SK-N-SH (cell line): ENCODE measurements around the gene LOXL4. TPM values are rescaled to one million over a fixed set of nuclear protein-coding genes. Genes with fewer than 3 reads are reported as not detected.

Experiments used
- CTCF ChIA-PET: fragments of 300-600, 350-600 bp; formaldehyde crosslinking; extraction: SDS; loops from one replicate; lab custom pipeline; 2021; lab: Yijun Ruan, JAX
- POLR2A ChIA-PET: fragments of 350-600 bp; sonication (Branson Sonifier 250); formaldehyde crosslinking; extraction: SDS; loops from one replicate; lab custom pipeline; 2020; ENCODE audit warnings: antibody characterized with exemption, inconsistent platforms; lab: Yijun Ruan, JAX
- DNase-seq: peaks from one replicate; pipeline ENCODE4 v3.0.0; 2012
- H2AFZ ChIP-seq: fragments of 200-600 bp; sonication (generic); 2 replicates; pipeline ENCODE4 v1.8.1; 2016; ENCODE audit warnings: antibody characterized with exemption, mild to moderate bottlenecking, low read depth
- H3F3A ChIP-seq: fragments of 200-600 bp; sonication (generic); replicated peaks from 2 replicates; pipeline ENCODE3; 2016; ENCODE audit warnings: antibody characterized with exemption, mild to moderate bottlenecking; ENCODE audit not compliant: insufficient read depth
- H3K27ac ChIP-seq, 2 experiments: fragments of 200-500 bp in 1 of 2; fragments of 200-600 bp in 1 of 2; sonication (Bioruptor generic) in 1 of 2; sonication (generic), shearing (Covaris generic) in 1 of 2; 2 replicates each; pipeline versions ENCODE4 v1.5.1 to v1.6.1; 2014 to 2016; ENCODE audit warnings: low read depth in 2 of 2, inconsistent platforms in 1 of 2, low read length in 1 of 2, mild to moderate bottlenecking in 1 of 2, mixed read lengths in 1 of 2
- H3K27me3 ChIP-seq: fragments of 200-600 bp; sonication (generic), shearing (Covaris generic); 2 replicates; pipeline ENCODE4 v1.6.1; 2016; ENCODE audit warnings: mixed run types; ENCODE audit not compliant: insufficient read depth
- H3K36me3 ChIP-seq, 2 experiments: fragments of 200-500 bp in 1 of 2; fragments of 200-600 bp in 1 of 2; sonication (Bioruptor generic) in 1 of 2; sonication (generic) in 1 of 2; replicated peaks in 1 of 2; 2 replicates each; pipeline versions ENCODE3 to v1.5.1; 2014 to 2016; ENCODE audit warnings: low read length in 1 of 2, mild to moderate bottlenecking in 1 of 2; ENCODE audit not compliant: insufficient read depth in 2 of 2, control insufficient read depth in 1 of 2
- H3K4me1 ChIP-seq, 2 experiments: fragments of 200-500 bp in 1 of 2; fragments of 200-600 bp in 1 of 2; sonication (Bioruptor generic) in 1 of 2; sonication (generic), shearing (Covaris generic) in 1 of 2; 2 replicates each; pipeline versions ENCODE4 v1.5.1 to v1.6.1; 2014 to 2016; ENCODE audit warnings: low read depth in 1 of 2, low read length in 1 of 2, mixed run types in 1 of 2; ENCODE audit not compliant: insufficient read depth in 2 of 2, control insufficient read depth in 1 of 2
- H3K4me2 ChIP-seq: fragments of 200-600 bp; sonication (generic), shearing (Covaris generic); 2 replicates; pipeline ENCODE4 v1.6.1; 2017; ENCODE audit warnings: mixed run types
- H3K4me3 ChIP-seq, 2 experiments: fragments of 200-500 bp in 1 of 2; fragments of 200-600 bp in 1 of 2; sonication (Bioruptor generic) in 1 of 2; sonication (generic), shearing (Covaris generic) in 1 of 2; 2 replicates each; pipeline versions ENCODE4 v1.5.1 to v1.8.1; 2014 to 2016; ENCODE audit warnings: low read depth in 2 of 2, inconsistent platforms in 1 of 2, low read length in 1 of 2, mild to moderate bottlenecking in 1 of 2, mixed read lengths in 1 of 2, moderate library complexity in 1 of 2
- H3K79me2 ChIP-seq: fragments of 200-600 bp; sonication (generic); 2 replicates; pipeline ENCODE4 v1.8.1; 2017; ENCODE audit warnings: mild to moderate bottlenecking; ENCODE audit not compliant: insufficient read depth
- H3K9ac ChIP-seq: fragments of 200-600 bp; sonication (generic); 2 replicates; pipeline ENCODE4 v1.6.1; 2017; ENCODE audit warnings: mixed run types
- H3K9me2 ChIP-seq: fragments of 200-600 bp; sonication (generic); 2 replicates; pipeline ENCODE4 v1.6.1; 2017; ENCODE audit warnings: mixed run types
- H3K9me3 ChIP-seq: fragments of 200-600 bp; sonication (generic); 2 replicates; pipeline ENCODE4 v1.6.1; 2017; ENCODE audit warnings: mixed run types, mild to moderate bottlenecking, moderate library complexity
- H4K20me1 ChIP-seq: fragments of 200-600 bp; sonication (generic); 2 replicates; pipeline ENCODE4 v1.6.1; 2017; ENCODE audit warnings: mild to moderate bottlenecking, mixed run types; ENCODE audit not compliant: insufficient read depth
- CHD2 ChIP-seq: fragments of 150-350 bp; IDR thresholded peaks from 2 replicates; pipeline ENCODE4 v1.6.1; 2018; ENCODE audit warnings: low read length; ENCODE audit not compliant: partially characterized antibody
- ELF1 ChIP-seq: IDR thresholded peaks from 2 replicates; pipeline ENCODE4 v1.4.0; 2012
- EP300 ChIP-seq, 2 experiments: IDR thresholded peaks; 2 replicates each; pipeline versions ENCODE4 v1.4.0 to v1.6.1; 2012; ENCODE audit warnings: borderline replicate concordance in 1 of 2, low read depth in 1 of 2, low read length in 1 of 2
- EZH2phosphoT487 ChIP-seq: fragments of 200-600 bp; sonication (generic); IDR thresholded peaks from 2 replicates; pipeline ENCODE4 v1.6.1; 2017; ENCODE audit warnings: low read depth, mixed run types, mild to moderate bottlenecking, antibody characterized with exemption, moderate library complexity, borderline replicate concordance
- GABPA ChIP-seq: IDR thresholded peaks from 2 replicates; pipeline ENCODE4 v1.4.0; 2012; ENCODE audit warnings: low read depth, mild to moderate bottlenecking
- GATA2 ChIP-seq: sonication (generic); formaldehyde crosslinking; IDR thresholded peaks from 2 replicates; pipeline ENCODE4 v1.5.0; 2020; ENCODE audit warnings: mild to moderate bottlenecking, missing genetic modification reagents
- JUND ChIP-seq: IDR thresholded peaks from 2 replicates; pipeline ENCODE4 v1.4.0; 2012
- MEF2A ChIP-seq: IDR thresholded peaks from 2 replicates; pipeline ENCODE4 v1.4.0; 2012; ENCODE audit warnings: low read depth, borderline replicate concordance
- MXI1 ChIP-seq: IDR thresholded peaks from 2 replicates; pipeline ENCODE4 v1.6.1; 2012; ENCODE audit warnings: mild to moderate bottlenecking, low read depth, low read length, improper control_type of control experiment
- NRF1 ChIP-seq: IDR thresholded peaks from 2 replicates; pipeline ENCODE4 v1.6.1; 2012; ENCODE audit warnings: low read depth, mild to moderate bottlenecking, low read length
- POLR2AphosphoS5 ChIP-seq: IDR thresholded peaks from 2 replicates; pipeline ENCODE4 v1.6.1; 2012; ENCODE audit warnings: low read depth, low read length
- SIN3A ChIP-seq: IDR thresholded peaks from 2 replicates; pipeline ENCODE4 v1.6.1; 2012; ENCODE audit warnings: low read depth, mild to moderate bottlenecking, low read length, moderate library complexity, borderline replicate concordance
- TAF1 ChIP-seq: IDR thresholded peaks from 2 replicates; pipeline ENCODE4 v1.6.1; 2012; ENCODE audit warnings: low read depth, mild to moderate bottlenecking, low read length, moderate library complexity, borderline replicate concordance
- USF2 ChIP-seq: fragments of 150-350 bp; IDR thresholded peaks from 2 replicates; pipeline ENCODE4 v1.6.1; 2017; ENCODE audit warnings: antibody characterized with exemption, low read length, low read depth, borderline replicate concordance
- WGBS: methylation state at CpG from one replicate; pipeline ENCODE4 v1.1.6; 2017; ENCODE audit warnings: low lambda C conversion rate; 5-methylcytosine and 5-hydroxymethylcytosine counted together
- polyA plus RNA-seq, 3 experiments: library from polyadenylated mRNA; depleted of rRNA; stranded (reverse); fragments of >200 nt; gene quantifications; 2 replicates each; pipeline ENCODE4 v1.2.3, GENCODE V29; 2012
- TF ChIP-seq, protein P1 (sequence below): IDR thresholded peaks from 2 replicates; pipeline ENCODE4 v1.6.1; 2012; ENCODE audit warnings: mild to moderate bottlenecking, low read depth, low read length, moderate library complexity
- TF ChIP-seq, protein P2 (sequence below): fragments of 150-350 bp; IDR thresholded peaks from 2 replicates; pipeline ENCODE4 v1.6.1; 2016; ENCODE audit warnings: mild to moderate bottlenecking, low read depth, low read length
- TF ChIP-seq, protein P3 (sequence below): IDR thresholded peaks from 2 replicates; pipeline ENCODE4 v1.4.0; 2012; ENCODE audit warnings: low read depth, borderline replicate concordance
- TF ChIP-seq, protein P4 (sequence below): IDR thresholded peaks from 2 replicates; pipeline ENCODE4; 2012

The LOXL4 gene
- polyA plus RNA-seq, 1 of the 3 experiments (the other 2 are of a cell fraction), result 1.7 TPM

GRCh38 chr10:98299341-98299740 is 31.3 kb upstream of the LOXL4 start:
- peaks cover 0 to 15% of the 10 kb centered on the region in 2 experiments; a peak in 1 of 4 replicates for H3K4me1 ChIP-seq
- no peaks in the 10 kb centered on the region for H3F3A ChIP-seq
- TF ChIP-seq, protein P1, sequence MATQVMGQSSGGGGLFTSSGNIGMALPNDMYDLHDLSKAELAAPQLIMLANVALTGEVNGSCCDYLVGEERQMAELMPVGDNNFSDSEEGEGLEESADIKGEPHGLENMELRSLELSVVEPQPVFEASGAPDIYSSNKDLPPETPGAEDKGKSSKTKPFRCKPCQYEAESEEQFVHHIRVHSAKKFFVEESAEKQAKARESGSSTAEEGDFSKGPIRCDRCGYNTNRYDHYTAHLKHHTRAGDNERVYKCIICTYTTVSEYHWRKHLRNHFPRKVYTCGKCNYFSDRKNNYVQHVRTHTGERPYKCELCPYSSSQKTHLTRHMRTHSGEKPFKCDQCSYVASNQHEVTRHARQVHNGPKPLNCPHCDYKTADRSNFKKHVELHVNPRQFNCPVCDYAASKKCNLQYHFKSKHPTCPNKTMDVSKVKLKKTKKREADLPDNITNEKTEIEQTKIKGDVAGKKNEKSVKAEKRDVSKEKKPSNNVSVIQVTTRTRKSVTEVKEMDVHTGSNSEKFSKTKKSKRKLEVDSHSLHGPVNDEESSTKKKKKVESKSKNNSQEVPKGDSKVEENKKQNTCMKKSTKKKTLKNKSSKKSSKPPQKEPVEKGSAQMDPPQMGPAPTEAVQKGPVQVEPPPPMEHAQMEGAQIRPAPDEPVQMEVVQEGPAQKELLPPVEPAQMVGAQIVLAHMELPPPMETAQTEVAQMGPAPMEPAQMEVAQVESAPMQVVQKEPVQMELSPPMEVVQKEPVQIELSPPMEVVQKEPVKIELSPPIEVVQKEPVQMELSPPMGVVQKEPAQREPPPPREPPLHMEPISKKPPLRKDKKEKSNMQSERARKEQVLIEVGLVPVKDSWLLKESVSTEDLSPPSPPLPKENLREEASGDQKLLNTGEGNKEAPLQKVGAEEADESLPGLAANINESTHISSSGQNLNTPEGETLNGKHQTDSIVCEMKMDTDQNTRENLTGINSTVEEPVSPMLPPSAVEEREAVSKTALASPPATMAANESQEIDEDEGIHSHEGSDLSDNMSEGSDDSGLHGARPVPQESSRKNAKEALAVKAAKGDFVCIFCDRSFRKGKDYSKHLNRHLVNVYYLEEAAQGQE, result peak; percentile 92
- TF ChIP-seq MEF2A, result no peak
- TF ChIP-seq MXI1, result no peak
- H3K4me2 ChIP-seq, result no peak overlapping the region
- no peaks in the 10 kb centered on the region for H3K36me3 ChIP-seq
- no peaks in the 10 kb centered on the region for H3K9me2 ChIP-seq
- H3K27ac ChIP-seq, result no peak overlapping the region
- no peak overlapping the region for H2AFZ ChIP-seq
- DNase-seq, result no peak
- CTCF ChIA-PET, result interaction anchor here (1.3 to 2.1 kb wide), 2 partner anchors 10 to 22 kb away, joined by 3 to 10 read pairs; no protein-coding TSS in a partner anchor
- H4K20me1 ChIP-seq, result no peaks in the 10 kb centered on the region
- no peak overlapping the region for H3K4me3 ChIP-seq
- no peaks in the 10 kb centered on the region for H3K27me3 ChIP-seq
- POLR2A ChIA-PET, result no interaction called here
- no peaks in the 10 kb centered on the region for H3K9me3 ChIP-seq
- WGBS, result 81% methylated on average over 7 of the region's 9 CpGs
- no peaks in the 10 kb centered on the region for H3K79me2 ChIP-seq
- H3K9ac ChIP-seq, result no peak overlapping the region

DNA sequence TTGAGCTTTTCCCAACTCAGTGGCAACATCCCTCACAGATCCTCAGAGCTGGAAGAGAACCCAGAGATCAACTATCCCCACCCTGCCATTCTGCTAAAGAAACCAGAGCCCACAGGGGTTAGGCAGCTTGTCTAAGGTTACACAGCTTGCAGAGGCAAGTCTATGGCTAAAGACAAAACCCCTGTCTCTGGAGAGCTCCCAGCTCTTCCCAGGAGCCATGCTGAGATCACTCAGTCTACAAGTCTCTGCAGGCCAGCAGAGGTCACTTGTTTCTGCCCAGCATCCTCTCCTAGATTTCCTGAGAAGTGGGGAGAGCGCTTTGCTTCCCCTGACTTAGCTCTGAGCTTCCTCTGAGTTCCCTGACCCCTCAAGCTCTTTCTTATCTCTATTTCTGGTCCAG is 28.5 kb upstream of the LOXL4 start:
- no peaks in the 10 kb centered on the region for H3K36me3 ChIP-seq
- H3K4me1 ChIP-seq, result peaks cover 0 to 12% of the 10 kb centered on the region in 2 experiments; a peak in 1 of 4 replicates
- TF ChIP-seq POLR2AphosphoS5 (no peak), EP300 (IDR thresholded peaks at IDR 0.05; ENCODE audit: borderline replicate concordance in 1 of 2, low read depth in 1 of 2, low read length in 1 of 2) (no peak), GABPA (no peak), NRF1 (no peak), EZH2phosphoT487 (no peak), SIN3A (no peak), MXI1 (no peak), MEF2A (no peak), GATA2 (CRISPR knock-in tag) (no peak), JUND (no peak), ELF1 (no peak), USF2 (no peak), TAF1 (no peak), CHD2 (no peak)
- TF ChIP-seq, protein P2, sequence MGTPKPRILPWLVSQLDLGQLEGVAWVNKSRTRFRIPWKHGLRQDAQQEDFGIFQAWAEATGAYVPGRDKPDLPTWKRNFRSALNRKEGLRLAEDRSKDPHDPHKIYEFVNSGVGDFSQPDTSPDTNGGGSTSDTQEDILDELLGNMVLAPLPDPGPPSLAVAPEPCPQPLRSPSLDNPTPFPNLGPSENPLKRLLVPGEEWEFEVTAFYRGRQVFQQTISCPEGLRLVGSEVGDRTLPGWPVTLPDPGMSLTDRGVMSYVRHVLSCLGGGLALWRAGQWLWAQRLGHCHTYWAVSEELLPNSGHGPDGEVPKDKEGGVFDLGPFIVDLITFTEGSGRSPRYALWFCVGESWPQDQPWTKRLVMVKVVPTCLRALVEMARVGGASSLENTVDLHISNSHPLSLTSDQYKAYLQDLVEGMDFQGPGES, result no peak
- TF ChIP-seq, protein P3, sequence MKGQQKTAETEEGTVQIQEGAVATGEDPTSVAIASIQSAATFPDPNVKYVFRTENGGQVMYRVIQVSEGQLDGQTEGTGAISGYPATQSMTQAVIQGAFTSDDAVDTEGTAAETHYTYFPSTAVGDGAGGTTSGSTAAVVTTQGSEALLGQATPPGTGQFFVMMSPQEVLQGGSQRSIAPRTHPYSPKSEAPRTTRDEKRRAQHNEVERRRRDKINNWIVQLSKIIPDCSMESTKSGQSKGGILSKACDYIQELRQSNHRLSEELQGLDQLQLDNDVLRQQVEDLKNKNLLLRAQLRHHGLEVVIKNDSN, result no peak
- TF ChIP-seq, protein P4, sequence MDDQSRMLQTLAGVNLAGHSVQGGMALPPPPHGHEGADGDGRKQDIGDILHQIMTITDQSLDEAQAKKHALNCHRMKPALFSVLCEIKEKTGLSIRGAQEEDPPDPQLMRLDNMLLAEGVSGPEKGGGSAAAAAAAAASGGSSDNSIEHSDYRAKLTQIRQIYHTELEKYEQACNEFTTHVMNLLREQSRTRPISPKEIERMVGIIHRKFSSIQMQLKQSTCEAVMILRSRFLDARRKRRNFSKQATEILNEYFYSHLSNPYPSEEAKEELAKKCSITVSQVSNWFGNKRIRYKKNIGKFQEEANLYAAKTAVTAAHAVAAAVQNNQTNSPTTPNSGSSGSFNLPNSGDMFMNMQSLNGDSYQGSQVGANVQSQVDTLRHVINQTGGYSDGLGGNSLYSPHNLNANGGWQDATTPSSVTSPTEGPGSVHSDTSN, result no peak
- TF ChIP-seq, all 33 proteins: peak for 0
- Histone ChIP-seq H2AFZ (no peak overlapping the region), H3K27me3 (no peaks in the 10 kb centered on the region; the same call in 1 of the 2 replicates), H3K9ac (no peak overlapping the region), H4K20me1 (no peaks in the 10 kb centered on the region), H3K4me2 (no peak overlapping the region), H3K27ac (no peak overlapping the region; a peak in 1 of 4 replicates), H3K4me3 (no peak overlapping the region), H3K79me2 (no peaks in the 10 kb centered on the region), H3K9me3 (no peaks in the 10 kb centered on the region), H3F3A (no peaks in the 10 kb centered on the region), H3K9me2 (no peaks in the 10 kb centered on the region)
- POLR2A ChIA-PET, result no interaction called here
- WGBS, result 53% methylated on average over 1 of the region's 1 CpG
- DNase-seq, result no peak
- CTCF ChIA-PET, result interaction anchor here (0.9 to 3.4 kb wide), 3 partner anchors 13 to 382 kb away, joined by 3 to 18 read pairs (median 3); no protein-coding TSS in a partner anchor
